Measurements from ENCODE around the gene SUFU. TPM values are rescaled to one million over a fixed set of nuclear protein-coding genes. Genes with fewer than 3 reads are reported as not detected.
"Not testable (repeated sequence)": the region's sequence is repeated elsewhere in the genome, so short reads cannot be mapped to it uniquely, and the experiment has no call there.

Gene SUFU
- total RNA-seq, result 10.8 TPM

GRCh38 chr10:102503264-102504178, at the start of gene SUFU:
TSS of gene SUFU (plus strand) at chr10:102503972. CDS start at chr10:102504153, 181 bp downstream.
- peak; percentile 99 for DNase-seq

GRCh38 chr10:102454662-102455487, 48.9 kb upstream of the SUFU start:
- DNase-seq, result not testable (repeated sequence)

- no peak for DNase-seq
Measured at GRCh38 chr10:102455893-102456471, 47.8 kb upstream of the SUFU start.

- no peak for DNase-seq
Measured at GRCh38 chr10:102457591-102458150, 46.1 kb upstream of the SUFU start.

- DNase-seq, result no peak
Measured at GRCh38 chr10:102458656-102459055, 45.1 kb upstream of the SUFU start.

GRCh38 chr10:102460836-102461186, 43.0 kb upstream of the SUFU start:
- no peak for DNase-seq

GRCh38 chr10:102461187-102462054, 42.4 kb upstream of the SUFU start:
- peak; percentile 95 for DNase-seq

GRCh38 chr10:102462512-102463054, 41.2 kb upstream of the SUFU start:
- DNase-seq, result no peak

GRCh38 chr10:102463983-102464382, 39.8 kb upstream of the SUFU start:
- no peak for DNase-seq

GRCh38 chr10:102465466-102465865, 38.3 kb upstream of the SUFU start:
- no peak for DNase-seq

- DNase-seq, result no peak
Measured at GRCh38 chr10:102467318-102467717, 36.5 kb upstream of the SUFU start.

GRCh38 chr10:102467971-102468438, 35.8 kb upstream of the SUFU start:
- no peak for DNase-seq

- no peak for DNase-seq
Measured at GRCh38 chr10:102468683-102469082, 35.1 kb upstream of the SUFU start.

GRCh38 chr10:102470579-102471546, 32.9 kb upstream of the SUFU start:
- DNase-seq, result no peak

- DNase-seq, result no peak
Measured at GRCh38 chr10:102473445-102474331, 30.1 kb upstream of the SUFU start.

GRCh38 chr10:102475451-102476040, 28.2 kb upstream of the SUFU start:
- DNase-seq, result no peak

GRCh38 chr10:102476466-102477141, 27.2 kb upstream of the SUFU start:
- no peak for DNase-seq

GRCh38 chr10:102479651-102480050, 24.1 kb upstream of the SUFU start:
- no peak for DNase-seq
